A673 (cell line): ENCODE measurements around the gene RNF2.

Experiments
- CTCF ChIP-seq: fragments of 300-800, 200-600 bp; sonication (generic); conservative IDR thresholded peaks from 2 replicates; pipeline ENCODE4 v1.5.1; 2017; ENCODE audit warnings: low read depth, mild to moderate bottlenecking, antibody characterized with exemption, low read length, moderate library complexity, mixed read lengths
- EZH2 ChIP-seq: fragments of 200-600 bp; sonication (generic); IDR thresholded peaks from 2 replicates; pipeline ENCODE4 v1.6.1; 2017; ENCODE audit warnings: borderline replicate concordance, low read depth, mild to moderate bottlenecking, mixed read lengths, antibody characterized with exemption, low read length; ENCODE audit not compliant: poor library complexity, severe bottlenecking

- TF ChIP-seq EZH2 (no peak), CTCF (no peak)
These were observed 12.8 kb downstream of the RNF2 start for GRCh38 chr1:185058110-185058509.
